HEK293T (cell line): ENCODE measurements around the gene ALDH16A1.

Source experiments
- ARNT ChIP-seq: fragments of 450-650 bp; IDR thresholded peaks from 2 replicates; pipeline ENCODE4 v1.6.1; 2017; ENCODE audit warnings: mild to moderate bottlenecking
- BHLHE40 ChIP-seq: fragments of 450-650 bp; IDR thresholded peaks from 2 replicates; pipeline ENCODE4 v1.6.1; 2016; ENCODE audit warnings: mild to moderate bottlenecking, moderate library complexity, borderline replicate concordance
- ELF4 ChIP-seq: fragments of 450-650 bp; IDR thresholded peaks from 2 replicates; pipeline ENCODE4 v1.6.1; 2017; ENCODE audit warnings: antibody characterized with exemption
- FOXK2 ChIP-seq: fragments of 450-650 bp; IDR thresholded peaks from 2 replicates; pipeline ENCODE4 v1.6.1; 2016; ENCODE audit warnings: mild to moderate bottlenecking
- FOXM1 ChIP-seq: fragments of 450-650 bp; IDR thresholded peaks from 2 replicates; pipeline ENCODE4 v1.6.1; 2017; ENCODE audit warnings: mild to moderate bottlenecking, borderline replicate concordance
- ZNF384 ChIP-seq: fragments of 450-650 bp; IDR thresholded peaks from 2 replicates; pipeline ENCODE4 v1.6.1; 2016

DNA sequence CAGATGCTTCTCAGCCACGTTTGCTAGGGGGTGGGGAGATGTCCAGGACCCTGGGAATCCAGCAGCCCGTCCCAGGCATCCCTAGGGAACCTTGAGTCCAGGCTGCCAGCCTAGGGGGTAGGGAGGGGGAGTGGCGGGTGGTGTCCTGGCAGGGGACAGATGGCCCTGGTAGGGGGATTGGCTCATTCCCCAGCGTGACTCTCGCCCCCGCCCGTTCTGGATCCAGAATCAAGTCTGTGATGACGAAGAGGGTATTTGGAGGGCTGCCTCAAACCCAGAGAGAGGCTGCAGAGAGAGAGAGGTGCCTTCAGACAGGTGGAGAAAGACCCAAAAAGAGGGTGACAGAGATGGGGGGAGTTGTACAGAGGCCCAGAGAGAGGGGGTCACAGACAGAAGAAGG is 15.8 kb upstream of the ALDH16A1 start:
- TF ChIP-seq ELF4 (no peak), BHLHE40 (no peak), FOXK2 (no peak), ARNT (no peak), ZNF384 (no peak), FOXM1 (no peak)
